Colonic mucosa (tissue), 4 donors: ENCODE data around the gene LORICRIN. TPM values are rescaled to one million over a fixed set of nuclear protein-coding genes. Genes with fewer than 3 reads are reported as not detected.

Source experiments
- DNase-seq: peaks from one replicate; pipeline ENCODE4 v3.0.0-alpha.2; 2020
- H3K27ac ChIP-seq: fragments of 200-600 bp; one replicate; pipeline ENCODE4 v1.8.0; 2021
- H3K27me3 ChIP-seq: fragments of 200-600 bp; one replicate; pipeline ENCODE4 v1.8.0; 2021
- H3K36me3 ChIP-seq: fragments of 200-600 bp; one replicate; pipeline ENCODE4 v1.8.0; 2021
- H3K4me1 ChIP-seq: fragments of 200-600 bp; one replicate; pipeline ENCODE4 v1.8.0; 2021; ENCODE audit warnings: mild to moderate bottlenecking
- H3K4me3 ChIP-seq: fragments of 200-600 bp; one replicate; pipeline ENCODE4 v1.8.0; 2021
- H3K9ac ChIP-seq, 2 donors: one replicate each; pipeline ENCODE4 v1.7.0; 2013; ENCODE audit warnings: control low read depth in 2 of 2, low read depth in 2 of 2, low read length in 2 of 2
- H3K9me3 ChIP-seq: fragments of 200-600 bp; one replicate; pipeline ENCODE4 v1.8.0; 2021
- CTCF ChIP-seq: fragments of 200-600 bp; IDR thresholded peaks from one replicate; pipeline ENCODE4 v1.8.0; 2022; ENCODE audit warnings: antibody characterized with exemption, mild to moderate bottlenecking
- intact Hi-C: fragments of 100-400 bp; cut with DNase I; formaldehyde crosslinking; loops from one replicate; pipeline ENCODE4 v1.14.1; 2022
- total RNA-seq, 2 donors: library from RNA; stranded (reverse); fragmentation: NEBNext Ultra II Directional in 1 of 2; extraction: Animal tissue kit (Norgen Biotek cat#: 25700) in 1 of 2; gene quantifications; one replicate each; pipeline ENCODE4 v1.2.1, GENCODE V29; 2021
- donor health status: healthy.
- donor health status: DM: no; HTN: no; CAD: no.
- donor health status: DM: no; HTN: no; CAD: no.

LORICRIN gene
- total RNA-seq, 2 donors from 2014 or later: not detected

DNA sequence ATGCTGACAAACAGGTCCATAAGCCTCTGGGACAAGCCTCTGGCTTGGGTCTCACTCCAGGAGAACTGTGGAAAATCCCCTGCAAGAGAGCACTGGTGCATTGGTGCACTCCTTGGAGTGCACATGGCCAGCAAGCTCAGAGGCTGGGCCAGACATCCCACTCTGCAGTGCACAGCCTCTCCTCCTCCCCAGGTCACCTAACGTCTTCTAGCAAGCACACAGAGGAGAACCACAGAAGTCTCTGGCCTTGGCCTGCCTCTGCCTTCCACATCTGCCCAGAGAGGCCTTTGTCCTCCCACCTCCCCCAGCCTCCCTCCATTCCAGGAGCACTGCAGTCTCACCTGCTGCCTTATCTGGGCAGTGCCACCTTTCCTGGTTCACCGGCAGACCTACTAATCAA lies 49.1 kb downstream of the LORICRIN start:
- no peak overlapping the region for H3K27ac ChIP-seq
- H3K9ac ChIP-seq: no peak overlapping the region
- no peaks in the 10 kb centered on the region for H3K36me3 ChIP-seq
- no peak for DNase-seq
- no peak overlapping the region for H3K4me3 ChIP-seq
- TF ChIP-seq CTCF: no peak
- H3K27me3 ChIP-seq: no peaks in the 10 kb centered on the region
- no peaks in the 10 kb centered on the region for H3K9me3 ChIP-seq
- H3K4me1 ChIP-seq: no peaks in the 10 kb centered on the region
- intact Hi-C loops: no loop called here

DNA sequence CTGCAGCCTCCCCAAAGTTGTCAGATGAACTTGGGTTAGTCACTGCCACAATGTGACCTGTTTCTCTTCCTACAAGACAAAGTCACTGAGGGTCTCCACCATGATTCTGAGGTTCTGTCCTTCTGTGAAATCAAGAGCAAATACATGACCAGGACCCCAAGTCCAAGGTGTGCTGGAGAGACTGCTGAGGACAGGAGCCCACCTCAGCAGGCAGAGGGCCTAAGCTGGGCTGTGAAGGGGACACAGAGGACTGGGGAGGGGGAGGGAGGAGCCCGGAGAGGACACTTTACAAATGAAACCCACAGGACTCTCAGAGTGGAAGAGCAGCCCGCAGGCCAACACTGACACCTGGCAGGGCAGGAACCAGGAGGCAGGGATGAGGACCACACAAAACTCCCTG lies 50.0 kb downstream of the LORICRIN start:
- DNase-seq: no peak
- Histone ChIP-seq H3K27me3 (no peaks in the 10 kb centered on the region), H3K9me3 (no peaks in the 10 kb centered on the region), H3K36me3 (no peaks in the 10 kb centered on the region), H3K4me3 (no peak overlapping the region), H3K9ac (no peak overlapping the region), H3K27ac (no peak overlapping the region), H3K4me1 (no peaks in the 10 kb centered on the region)
- intact Hi-C loops: no loop called here
- no peak for TF ChIP-seq CTCF

GRCh38 chr1:153310526-153310925 lies 51.0 kb downstream of the LORICRIN start:
- no peaks in the 10 kb centered on the region for H3K27me3 ChIP-seq
- no peaks in the 10 kb centered on the region for H3K9me3 ChIP-seq
- no peaks in the 10 kb centered on the region for H3K36me3 ChIP-seq
- H3K4me3 ChIP-seq: no peak overlapping the region
- H3K4me1 ChIP-seq: no peaks in the 10 kb centered on the region
- H3K27ac ChIP-seq: no peak overlapping the region
- intact Hi-C loops: no loop called here
- no peak overlapping the region for H3K9ac ChIP-seq
- no peak for TF ChIP-seq CTCF
- no peak for DNase-seq

Other genes starting within 250 kb of the LORICRIN start
- not detected for gene SPRR1B, start 228.5 kb upstream of the LORICRIN start, total RNA-seq
- gene SPRR2D, start 218.6 kb upstream of the LORICRIN start, total RNA-seq: not detected
- gene SPRR2A, start 202.2 kb upstream of the LORICRIN start, total RNA-seq: not detected
- not detected for gene SPRR2B, start 188.1 kb upstream of the LORICRIN start, total RNA-seq
- gene SPRR2E, start 165.2 kb upstream of the LORICRIN start, total RNA-seq: not detected
- gene SPRR2F, start 146.2 kb upstream of the LORICRIN start, total RNA-seq: not detected
- not detected for gene SPRR2G, start 108.8 kb upstream of the LORICRIN start, total RNA-seq
- gene LELP1, start 56.3 kb upstream of the LORICRIN start, total RNA-seq: not detected
- not detected for gene PRR9, start 42.1 kb upstream of the LORICRIN start, total RNA-seq
- not detected for gene PGLYRP3, start 53.3 kb downstream of the LORICRIN start, total RNA-seq
- not detected for gene PGLYRP4, start 89.2 kb downstream of the LORICRIN start, total RNA-seq
- 10 to 100 TPM; 16.3 to 34.9 TPM for gene S100A9, start 98.2 kb downstream of the LORICRIN start, total RNA-seq
- not detected for gene S100A12, start 115.9 kb downstream of the LORICRIN start, total RNA-seq
- gene S100A8, start 131.4 kb downstream of the LORICRIN start, total RNA-seq: 1 to 10 TPM in 1 of 2 donors, under 1 TPM in 1; 0.79 to 6.9 TPM
- not detected for gene S100A7A, start 156.8 kb downstream of the LORICRIN start, total RNA-seq
- not detected for gene S100A7, start 201.0 kb downstream of the LORICRIN start, total RNA-seq